HG03280 (cell line): ENCODE measurements around the gene KIAA2012.

Source experiments
- ATAC-seq: cut with Tn5 transposase; IDR thresholded peaks from one replicate; pipeline ENCODE4 v1.9.1; 2021; ENCODE audit warnings: mild to moderate bottlenecking, moderate library complexity; ENCODE audit not compliant: unreplicated experiment

Gene KIAA2012

GRCh38 chr2:202148515-202149154 is 75.6 kb downstream of the KIAA2012 start:
- ATAC-seq, result no peak

GRCh38 chr2:202149155-202149762 is 76.2 kb downstream of the KIAA2012 start:
- no peak for ATAC-seq

- ATAC-seq, result no peak
Measured at GRCh38 chr2:202149936-202150335, 76.9 kb downstream of the KIAA2012 start.

- no peak for ATAC-seq
Measured at GRCh38 chr2:202152104-202152715, 79.2 kb downstream of the KIAA2012 start.

DNA sequence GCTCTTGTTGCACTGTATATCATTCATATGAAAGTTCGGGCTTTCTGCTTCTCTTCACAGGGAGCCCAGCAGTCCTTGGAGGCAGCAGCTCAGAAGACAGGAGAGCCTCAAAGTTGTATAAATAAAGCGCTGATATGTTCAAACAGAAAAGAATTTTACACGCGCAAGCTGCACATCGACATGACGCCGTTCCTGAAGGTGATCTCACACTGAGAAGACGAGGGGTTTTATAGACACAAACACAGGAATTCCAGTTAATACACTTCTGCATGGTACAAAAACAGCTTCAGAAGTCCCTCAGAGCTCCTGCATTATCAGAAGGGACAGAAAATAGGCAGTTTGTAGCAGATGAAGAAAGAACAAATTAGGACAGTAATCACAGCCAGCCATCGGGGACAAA is 81.6 kb downstream of the KIAA2012 start:
- no peak for ATAC-seq

DNA sequence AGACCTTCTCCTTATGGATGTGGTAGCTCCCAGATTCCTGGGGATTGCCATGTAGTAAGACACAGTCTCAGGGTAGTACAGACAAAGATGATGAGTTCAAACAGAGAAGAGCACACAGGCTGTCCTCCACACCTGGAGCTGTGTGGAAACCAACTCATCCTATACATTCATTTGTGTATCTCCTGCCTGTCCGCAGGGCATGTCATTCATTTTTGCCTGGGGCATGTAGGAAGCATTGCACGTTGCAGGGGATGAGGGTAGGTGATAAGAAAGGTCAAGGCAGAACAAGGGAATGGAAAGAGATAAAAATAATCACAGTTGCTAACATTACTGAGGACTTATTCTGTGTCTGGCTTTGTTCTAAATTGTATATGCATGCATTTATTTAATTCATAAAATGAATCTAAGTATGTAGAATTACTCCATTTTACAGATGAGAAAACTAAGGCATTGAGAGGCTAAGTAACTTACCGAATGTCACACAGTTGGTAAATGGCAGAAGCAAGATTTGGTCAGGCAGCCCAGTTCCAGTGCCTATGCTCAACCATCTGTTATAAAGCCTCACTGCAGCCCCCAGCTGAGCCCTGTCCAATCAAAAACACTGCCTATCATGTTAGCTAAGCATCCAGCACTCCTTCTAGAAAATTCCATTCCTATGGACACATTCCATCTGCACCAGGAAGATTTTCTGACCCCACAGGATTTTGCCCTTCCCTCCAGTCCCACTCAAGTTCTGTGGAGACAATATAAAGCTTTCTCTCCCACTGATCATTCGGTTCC is 84.3 kb downstream of the KIAA2012 start:
- ATAC-seq, result no peak

DNA sequence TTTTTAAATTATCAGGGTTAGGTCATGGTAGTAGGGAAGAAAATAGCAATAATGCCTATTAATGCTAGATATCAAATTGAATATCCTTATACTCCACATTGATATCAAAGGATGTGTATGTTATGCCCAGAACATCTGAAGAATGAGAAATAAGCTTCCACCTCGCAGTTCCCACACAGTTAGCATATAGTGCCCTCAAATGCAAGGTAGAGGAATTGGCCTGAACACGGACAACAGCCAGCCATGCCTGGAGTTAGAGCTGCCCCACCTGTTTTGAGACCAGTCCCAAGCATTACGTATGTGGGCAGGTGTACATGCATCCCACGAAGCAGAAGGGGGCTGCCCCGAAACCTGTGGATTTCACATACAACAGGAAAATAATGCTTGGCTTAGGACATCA is 85.7 kb downstream of the KIAA2012 start:
- ATAC-seq, result no peak

- ATAC-seq, result no peak
Measured at GRCh38 chr2:202161151-202161835, 88.2 kb downstream of the KIAA2012 start.

GRCh38 chr2:202164411-202164810 is 91.4 kb downstream of the KIAA2012 start:
- ATAC-seq, result no peak

GRCh38 chr2:202165208-202165607 is 92.2 kb downstream of the KIAA2012 start:
- ATAC-seq, result no peak

DNA sequence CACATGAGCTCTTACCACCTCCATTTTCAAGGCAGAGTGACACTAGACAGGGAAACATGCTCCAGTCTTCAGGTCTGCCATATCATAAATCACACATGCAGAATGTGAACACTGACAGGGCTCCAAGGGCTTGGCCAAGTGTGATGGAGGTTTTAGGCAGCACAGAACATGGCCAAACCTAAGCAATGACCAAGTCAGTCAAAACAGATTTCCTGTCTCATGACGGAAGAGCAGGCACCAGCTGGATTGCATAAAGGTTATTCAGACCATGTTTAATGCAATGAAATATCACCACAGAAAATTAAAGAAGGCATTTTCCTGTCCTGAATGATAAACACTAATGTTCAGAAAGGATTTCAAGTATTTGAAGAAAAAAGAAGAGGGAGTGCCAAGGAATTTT is 92.9 kb downstream of the KIAA2012 start:
- ATAC-seq, result no peak

DNA sequence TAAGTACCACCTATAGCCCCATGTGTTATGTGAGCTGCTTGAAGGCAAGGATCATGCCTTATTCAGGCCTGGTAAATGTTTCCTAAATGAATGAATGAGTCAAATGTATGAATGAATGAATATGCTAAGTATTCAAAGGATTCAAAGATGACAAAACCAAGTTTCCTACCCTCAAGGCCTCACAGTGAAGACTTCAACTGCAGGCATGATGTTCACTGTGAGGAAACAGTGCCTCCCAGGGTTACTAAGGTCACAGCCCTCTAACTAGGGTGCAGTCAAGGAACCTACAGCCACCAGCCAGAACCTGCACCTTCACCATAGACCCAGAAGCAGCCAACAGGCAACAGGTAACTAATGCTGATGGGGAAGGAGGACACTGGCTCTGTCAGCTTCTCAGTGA is 96.1 kb downstream of the KIAA2012 start:
- ATAC-seq, result no peak

- ATAC-seq, result no peak
Measured at GRCh38 chr2:202169832-202170424, 96.9 kb downstream of the KIAA2012 start.

DNA sequence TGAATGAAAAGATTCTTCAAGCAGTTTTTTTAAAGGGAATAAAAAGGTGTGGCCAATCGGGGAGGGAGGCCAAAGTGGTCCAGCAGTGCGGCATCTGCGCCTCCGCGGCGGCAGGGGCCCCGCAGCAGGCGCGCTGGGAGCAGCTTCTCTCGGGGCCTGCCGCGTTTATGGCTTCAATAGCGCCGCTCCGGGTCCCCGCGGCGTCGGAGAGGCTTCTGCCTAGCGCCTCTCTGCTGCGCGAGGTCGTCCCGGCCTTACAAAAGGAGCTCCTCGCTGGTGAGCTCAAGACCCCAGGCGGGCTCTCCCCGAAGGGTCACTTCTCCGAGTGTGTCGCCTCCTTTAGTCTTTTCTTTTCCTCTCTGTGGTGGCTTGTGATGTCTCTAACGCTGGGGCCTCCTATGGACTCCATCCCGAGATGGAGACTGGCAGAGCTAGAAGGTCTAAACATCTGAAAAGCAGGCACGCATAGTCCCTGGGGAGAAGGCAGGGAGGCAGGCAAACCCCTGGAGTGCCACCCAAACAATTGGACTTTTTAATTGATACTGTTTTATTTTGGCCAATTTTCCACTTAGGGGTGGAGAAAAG is 98.3 kb downstream of the KIAA2012 start:
- no peak for ATAC-seq

GRCh38 chr2:202172439-202173211 is 99.6 kb downstream of the KIAA2012 start:
- peak; percentile 52 for ATAC-seq

GRCh38 chr2:202178346-202178958 is 105.4 kb downstream of the KIAA2012 start:
- ATAC-seq, result peak; percentile 54

DNA sequence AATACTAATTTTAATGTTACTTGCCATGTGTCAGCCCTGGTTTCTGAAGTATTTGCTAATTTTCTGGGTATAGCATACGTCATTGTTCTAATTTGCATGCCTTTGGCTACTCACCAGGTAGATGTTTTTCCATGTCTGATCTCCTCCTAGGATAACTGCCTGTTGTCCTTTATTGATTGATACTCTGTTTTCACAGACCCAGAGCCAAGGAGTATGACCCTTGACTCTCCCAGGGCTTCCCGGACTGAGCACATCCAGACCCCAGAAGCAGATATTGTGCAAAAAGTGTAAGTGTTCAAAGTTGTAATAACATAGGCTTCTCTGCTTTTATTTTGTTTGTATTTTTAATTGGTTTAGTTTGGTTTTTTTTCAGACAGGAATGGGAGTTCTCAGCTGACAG is 111.5 kb downstream of the KIAA2012 start:
- ATAC-seq, result no peak

DNA sequence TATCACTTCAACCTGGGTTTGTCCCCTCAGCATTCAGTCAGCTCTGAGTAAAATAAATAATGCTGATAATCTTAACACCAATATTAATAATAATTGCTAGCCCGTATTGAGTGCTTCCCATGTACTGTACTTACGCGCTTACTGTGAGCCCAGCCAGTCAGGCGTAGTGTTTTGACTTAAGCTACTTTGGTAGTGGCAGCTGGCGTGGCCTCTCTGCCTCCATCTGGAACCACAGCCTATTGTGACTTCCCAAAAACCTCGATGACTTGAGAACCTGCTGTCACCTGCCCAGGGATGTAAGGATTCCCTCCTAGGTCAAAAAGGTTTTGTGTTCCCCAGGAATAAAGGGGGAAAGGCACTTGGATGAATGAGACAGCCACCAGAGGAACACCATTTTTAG is 112.1 kb downstream of the KIAA2012 start:
- no peak for ATAC-seq

DNA sequence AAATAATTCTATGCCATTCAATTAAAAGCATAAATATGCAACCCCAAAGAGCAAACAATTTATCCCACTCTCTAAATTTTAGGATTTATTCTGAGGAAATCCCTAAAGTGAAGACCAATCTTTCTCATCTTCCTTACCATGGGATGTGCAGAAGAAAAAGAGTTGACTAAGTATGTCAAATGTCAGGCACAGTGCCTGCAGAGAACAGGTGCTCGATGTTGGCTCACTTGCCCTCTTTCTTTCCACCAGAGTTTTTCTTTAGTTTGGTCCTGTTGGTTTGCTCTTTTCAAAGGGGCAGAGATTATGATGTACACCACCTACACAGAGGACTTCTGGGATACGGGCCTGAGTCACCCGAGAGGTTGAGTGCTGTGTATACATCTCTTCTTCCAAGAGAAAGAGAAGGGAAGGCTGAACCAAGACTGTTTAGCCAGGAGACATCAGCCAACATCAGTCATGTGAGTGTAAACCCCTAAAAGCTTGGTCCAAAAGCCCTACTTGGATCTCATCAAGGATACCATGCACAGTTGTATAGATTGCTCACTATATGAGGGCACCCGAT is 113.7 kb downstream of the KIAA2012 start:
- ATAC-seq, result no peak
